ENCODE results near the gene SNRNP48. TPM values are rescaled to one million over a fixed set of nuclear protein-coding genes. Genes with fewer than 3 reads are reported as not detected.

Gene SNRNP48
- total and polyA plus RNA-seq, 2 of the 8 experiments (the other 6 are each of a cell fraction or from before 2014, with no cell fraction given) = 7.7 to 21.0 TPM

DNA sequence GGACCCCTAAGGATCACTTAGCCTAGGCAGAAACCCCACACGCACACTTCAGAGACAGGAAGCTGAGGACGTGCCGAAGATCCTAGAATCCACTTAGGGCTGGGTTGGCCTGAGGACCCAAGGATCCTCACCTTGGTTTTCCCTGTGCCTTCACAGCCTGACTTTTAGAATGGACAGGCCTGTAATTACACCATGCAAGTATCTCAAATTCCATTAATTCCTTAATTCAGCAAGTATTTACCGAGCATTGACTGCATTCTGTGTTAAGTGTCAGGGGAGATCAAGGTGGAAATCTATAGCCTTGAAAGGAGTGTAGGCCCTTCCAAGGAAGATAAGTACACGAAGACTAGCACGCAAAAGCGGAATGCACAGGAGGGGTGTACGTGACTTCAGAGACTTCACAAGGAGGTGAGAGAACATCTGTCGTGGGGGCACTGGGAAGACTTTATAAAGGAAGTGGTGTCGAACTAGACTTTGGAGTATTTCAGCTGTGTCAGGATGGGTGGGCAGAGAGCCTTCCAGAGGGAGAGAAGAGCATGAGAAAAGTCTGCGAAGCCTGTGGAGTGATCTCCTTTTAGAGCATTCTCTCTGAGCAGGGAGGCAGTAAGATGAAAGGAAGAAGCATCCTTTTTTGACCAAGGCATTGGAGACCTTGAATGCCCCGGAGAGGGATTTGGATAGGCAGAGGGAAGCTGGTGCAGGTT is 44.5 kb upstream of the SNRNP48 start (continued):
- TF ChIP-seq TAF7 (optimal IDR thresholded peaks at IDR 0.05; ENCODE audit: borderline replicate concordance, low read depth, low read length) (no peak), JUND (IDR thresholded peaks at IDR 0.05; ENCODE audit: low read length) (no peak), RAD21 (IDR thresholded peaks at IDR 0.05 in 1 of 2, conservative IDR thresholded peaks at IDR 0.05 in 1 of 2; ENCODE audit: low read depth in 2 of 2, low read length in 2 of 2) (no peak)
- TF ChIP-seq, protein P1, sequence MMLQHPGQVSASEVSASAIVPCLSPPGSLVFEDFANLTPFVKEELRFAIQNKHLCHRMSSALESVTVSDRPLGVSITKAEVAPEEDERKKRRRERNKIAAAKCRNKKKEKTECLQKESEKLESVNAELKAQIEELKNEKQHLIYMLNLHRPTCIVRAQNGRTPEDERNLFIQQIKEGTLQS (IDR thresholded peaks at IDR 0.05; ENCODE audit: insufficient read depth, low read depth, low read length) = no peak

Data from H1 (cell line).